NCI-H1694 treated with DMSO at 0.1 percent for 48 hours (cell line): ENCODE measurements around the gene SIAH1.
"Not testable (repeated sequence)": the region's sequence is repeated elsewhere in the genome, so short reads cannot be mapped to it uniquely, and the experiment has no call there.

Experiments
- DNase-seq: peaks from one replicate; lab custom pipeline; 2025; lab: John Stamatoyannopoulos, UW

SIAH1 gene

GRCh38 chr16:48366165-48367093 is 18.8 kb downstream of the SIAH1 start:
- DNase-seq, result peak; percentile 37

DNA sequence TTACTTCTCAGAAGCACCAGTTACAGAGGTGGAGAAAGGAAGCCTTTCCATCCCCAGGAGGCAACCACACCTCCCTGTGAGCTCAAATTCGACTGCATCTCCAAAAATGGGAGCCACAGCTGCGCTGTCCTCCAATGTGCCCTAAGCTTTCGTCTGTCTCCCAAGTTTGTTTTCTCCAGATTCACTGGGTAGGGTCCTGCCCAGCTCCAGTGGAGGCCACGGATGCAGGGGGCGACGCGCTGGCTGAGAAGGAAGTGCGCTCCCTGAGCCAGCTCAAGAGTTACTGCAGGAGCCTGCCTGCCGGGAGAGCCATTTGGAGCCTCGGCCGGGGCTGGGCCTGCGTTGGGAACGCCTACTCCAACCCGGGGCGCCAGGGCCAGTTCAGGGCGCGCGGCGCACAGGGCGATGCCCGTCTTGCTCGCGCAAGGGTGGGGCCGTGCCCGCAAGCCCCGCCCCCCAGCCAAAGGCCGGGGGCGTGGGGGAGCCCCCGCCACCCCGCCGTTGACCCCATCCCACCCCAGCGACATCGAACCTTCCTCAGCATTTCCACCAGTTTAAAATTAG is 19.5 kb downstream of the SIAH1 start:
- DNase-seq, result peak; percentile 42

DNA sequence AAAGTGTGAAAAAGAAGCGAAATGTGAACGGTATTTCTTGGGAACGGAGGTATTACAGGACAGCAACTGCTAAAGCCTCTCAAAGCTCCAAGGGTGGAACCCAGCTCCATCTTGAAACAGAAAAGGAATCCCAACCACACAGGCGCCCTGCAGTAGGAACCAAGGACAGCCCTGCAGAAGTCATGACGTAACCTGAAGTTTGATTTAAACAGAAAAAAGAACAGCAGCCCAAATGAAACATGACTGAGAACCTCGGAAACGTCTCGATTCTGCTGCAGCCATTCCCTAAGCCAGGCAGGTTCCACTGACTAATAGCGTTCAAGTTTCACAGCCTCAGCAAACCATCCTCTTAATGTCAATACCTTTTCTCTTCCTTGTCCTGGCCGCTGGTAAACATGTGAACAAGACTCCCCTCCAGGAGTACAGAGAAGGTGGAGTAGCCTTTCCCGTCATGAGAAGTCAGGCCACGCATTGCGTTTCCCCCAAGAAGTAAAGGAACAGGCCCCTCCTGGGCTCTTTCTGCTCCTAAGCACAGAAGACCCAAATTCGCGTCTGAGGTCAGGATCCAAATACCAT is 20.1 kb downstream of the SIAH1 start:
- no peak for DNase-seq

- no peak for DNase-seq
These were observed 23.6 kb downstream of the SIAH1 start for GRCh38 chr16:48361540-48362144.

DNA sequence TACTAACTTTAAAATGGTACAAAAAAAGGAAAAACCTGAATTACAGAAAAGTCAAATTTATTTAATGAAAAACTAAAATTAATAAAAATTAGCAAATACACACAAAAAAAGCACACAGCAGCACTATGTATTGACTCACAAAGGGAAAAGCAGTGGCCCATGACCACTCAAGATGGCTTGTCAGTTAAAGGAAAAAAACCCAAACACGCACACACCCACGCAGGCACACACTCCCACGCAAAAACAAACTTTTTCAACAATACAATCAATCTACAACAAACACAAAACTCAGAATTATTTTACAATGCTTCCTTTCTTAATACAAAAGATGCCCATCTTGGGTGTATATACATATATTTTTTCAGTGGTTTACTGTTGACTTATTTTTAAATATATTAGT is 24.2 kb downstream of the SIAH1 start:
- DNase-seq, result no peak

GRCh38 chr16:48359983-48360382 is 25.2 kb downstream of the SIAH1 start:
- DNase-seq, result no peak

DNA sequence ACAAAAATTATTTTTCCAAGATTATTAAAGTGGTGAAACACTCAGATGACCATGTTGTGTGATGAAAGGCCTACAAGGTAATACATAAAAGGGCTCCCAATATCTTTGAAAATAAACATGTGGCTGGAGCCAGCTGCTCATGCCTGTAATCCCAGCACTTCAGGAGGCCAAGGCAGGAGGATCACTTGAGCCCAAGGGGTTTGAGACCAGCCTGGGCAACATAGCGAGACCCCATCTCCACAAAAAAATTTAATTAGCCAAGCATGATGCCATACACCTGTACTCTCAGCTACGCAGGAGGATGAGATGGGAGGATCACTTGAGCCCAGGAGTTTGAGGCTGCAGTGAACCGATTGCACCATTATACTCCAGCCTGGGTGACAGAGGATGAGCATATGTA is 26.8 kb downstream of the SIAH1 start:
- no peak for DNase-seq

GRCh38 chr16:48356633-48357376 is 28.4 kb downstream of the SIAH1 start:
- DNase-seq, result no peak

DNA sequence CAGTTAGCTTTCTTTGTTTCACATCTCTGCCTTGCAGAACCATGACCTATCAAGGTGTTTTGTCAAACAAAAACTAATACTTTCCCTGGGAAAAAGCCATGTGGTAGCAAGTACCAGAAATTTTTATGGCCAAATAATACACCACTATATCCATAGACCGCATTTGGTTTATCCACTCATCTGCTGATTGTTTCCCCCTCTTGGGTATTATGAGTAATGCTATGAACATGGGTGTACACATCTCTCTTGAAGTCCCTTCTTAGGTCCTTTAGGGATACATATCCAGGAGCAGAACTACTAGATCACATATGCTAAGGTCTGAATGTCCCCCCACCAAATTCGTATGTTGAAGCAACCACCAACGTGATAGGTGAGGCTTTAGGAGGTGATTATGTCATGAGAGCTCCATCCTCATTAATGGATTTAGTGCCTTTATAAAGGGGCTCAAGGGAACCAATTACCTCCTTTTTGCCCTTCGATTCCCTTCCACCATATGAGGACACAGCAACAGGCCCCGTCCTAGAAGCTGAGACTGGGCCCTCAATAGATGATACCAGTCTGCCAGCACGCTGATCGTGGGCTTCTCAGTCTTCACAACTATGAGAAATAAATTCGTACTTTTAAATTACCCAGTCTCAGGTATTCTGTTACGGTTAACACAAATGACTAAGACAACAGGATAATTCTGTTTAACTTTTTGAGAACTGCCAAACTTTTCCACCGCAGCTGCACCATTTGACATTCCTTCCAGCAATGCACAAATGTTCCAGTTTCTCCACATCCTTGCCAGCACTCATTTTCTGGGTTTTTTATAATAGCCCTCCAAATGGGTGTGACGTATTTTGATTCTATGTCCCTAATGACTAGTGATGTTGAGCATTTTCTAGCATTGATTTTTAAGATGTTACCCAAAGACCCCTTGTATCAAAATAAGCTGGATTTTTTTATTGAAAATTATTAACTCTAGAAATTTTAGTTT is 30.0 kb downstream of the SIAH1 start:
- DNase-seq, result no peak

- not testable (repeated sequence) for DNase-seq
These were observed 30.8 kb downstream of the SIAH1 start for GRCh38 chr16:48354385-48354784.

DNA sequence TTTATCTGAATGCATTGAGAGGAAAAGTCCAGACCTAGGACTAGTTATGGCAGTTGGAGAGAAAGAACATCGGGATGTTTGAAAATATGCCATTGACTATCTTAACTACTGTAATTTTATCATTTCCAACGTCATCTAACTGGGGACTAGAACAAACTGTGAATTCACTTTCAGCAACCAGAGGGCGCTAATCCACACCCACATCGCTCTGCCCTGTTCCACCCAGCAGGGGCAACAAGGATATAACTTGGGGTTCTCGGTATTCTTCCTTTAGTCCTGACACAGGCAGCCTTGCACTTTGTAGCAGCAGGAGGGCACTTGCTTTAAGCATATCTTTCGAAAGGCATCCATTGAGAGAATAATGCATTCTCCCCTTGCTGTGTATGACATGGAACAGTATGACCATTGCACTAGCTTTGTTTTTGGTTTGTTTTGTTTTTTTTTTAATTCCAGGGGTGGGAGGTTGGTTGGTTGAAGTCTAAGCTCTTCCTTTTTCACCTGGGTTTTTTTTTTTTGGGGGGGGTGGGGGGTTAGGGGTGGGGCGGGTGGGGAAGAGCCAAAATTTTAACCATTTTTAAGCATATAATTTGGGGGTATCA is 31.5 kb downstream of the SIAH1 start:
- DNase-seq, result peak; percentile 48

DNA sequence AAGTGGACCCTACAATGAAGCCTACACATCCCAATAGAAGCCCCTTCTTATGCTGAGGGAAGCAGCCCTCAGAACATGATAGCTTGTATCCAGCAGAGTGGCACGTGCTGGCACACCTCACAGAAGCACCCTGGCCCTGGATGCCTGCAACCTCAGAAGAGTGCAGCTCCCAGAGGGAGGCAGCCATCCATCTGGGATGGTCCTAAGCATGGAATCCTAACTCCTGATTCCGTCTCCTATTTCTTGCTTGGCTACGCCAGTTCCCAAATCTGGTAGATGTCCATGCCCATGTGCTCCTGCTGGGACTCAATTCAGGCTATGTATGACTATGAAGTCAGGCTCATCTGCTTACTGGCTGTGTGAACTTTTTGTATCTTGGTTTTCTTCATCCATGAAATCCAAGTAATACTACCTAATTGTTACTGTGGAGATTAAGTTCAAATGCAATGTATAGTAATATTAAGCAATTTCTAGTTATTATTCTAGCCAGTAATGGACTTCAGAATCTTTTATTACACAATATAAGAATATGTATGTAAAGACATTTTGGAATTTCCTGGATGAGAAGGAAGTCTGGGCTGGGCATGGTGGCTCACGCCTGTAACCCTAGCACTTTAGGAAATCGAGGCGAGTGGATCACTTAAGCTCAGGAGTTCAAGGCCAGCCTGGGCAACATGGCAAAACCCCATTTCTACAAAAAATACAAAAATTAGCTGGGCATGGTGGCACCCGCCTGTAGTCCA is 32.4 kb downstream of the SIAH1 start:
- no peak for DNase-seq

DNA sequence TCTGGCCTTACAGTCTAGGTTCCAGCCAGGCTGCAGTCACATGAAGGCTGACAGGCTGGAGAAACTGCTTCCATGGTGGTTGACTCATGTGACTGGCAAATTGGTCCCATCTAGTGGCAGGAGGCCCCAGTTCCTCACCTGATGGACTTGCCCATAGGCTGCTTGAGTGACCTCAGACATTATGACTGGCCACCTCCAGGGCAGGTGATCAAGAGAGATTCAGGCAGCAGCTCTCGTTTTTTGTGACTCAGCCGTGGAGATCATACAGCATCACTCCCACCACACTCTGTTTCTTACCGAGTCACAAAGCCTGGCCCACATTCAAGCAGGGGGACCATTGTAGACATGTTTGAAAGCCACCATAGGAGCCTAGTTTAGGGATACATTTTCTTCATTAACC is 34.5 kb downstream of the SIAH1 start:
- no peak for DNase-seq

DNA sequence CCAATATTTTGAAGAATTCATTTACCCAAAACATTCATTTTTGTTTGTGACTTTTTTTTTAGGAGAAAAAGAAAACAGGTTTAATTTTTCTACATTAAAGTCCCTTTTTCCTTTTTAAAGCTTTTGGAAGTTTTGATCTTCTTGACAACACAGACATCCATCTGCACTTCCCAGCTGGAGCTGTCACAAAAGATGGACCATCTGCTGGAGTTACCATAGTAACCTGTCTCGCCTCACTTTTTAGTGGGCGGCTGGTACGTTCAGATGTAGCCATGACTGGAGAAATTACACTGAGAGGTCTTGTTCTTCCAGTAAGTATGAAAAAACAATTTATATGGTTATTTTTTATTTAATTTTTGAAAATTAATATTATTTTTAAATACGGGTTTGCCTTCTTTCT is 37.2 kb downstream of the SIAH1 start:
- peak; percentile 77 for DNase-seq

- no peak for DNase-seq
These were observed 37.9 kb downstream of the SIAH1 start for GRCh38 chr16:48347191-48347865.

GRCh38 chr16:48342591-48342990 is 42.6 kb downstream of the SIAH1 start:
- DNase-seq, result no peak

DNA sequence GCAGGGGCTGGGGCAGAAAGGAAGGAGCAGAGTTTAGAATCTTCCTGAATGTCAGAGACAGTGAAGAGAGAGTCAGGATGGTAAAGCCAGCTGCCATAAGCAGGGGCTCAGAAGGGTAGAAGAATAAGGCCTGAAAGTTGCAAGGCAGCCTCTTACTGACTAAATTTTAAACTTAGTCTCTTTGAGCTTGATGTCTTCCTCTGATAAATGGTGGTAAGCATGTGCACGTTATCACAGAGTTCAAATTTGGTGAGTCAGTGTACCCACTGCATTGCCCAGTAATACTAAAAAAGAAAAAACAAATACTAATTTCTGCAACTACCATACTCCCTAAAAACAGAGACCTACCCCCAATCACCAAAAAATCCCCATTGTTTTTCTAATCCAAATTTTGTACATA is 45.2 kb downstream of the SIAH1 start:
- no peak for DNase-seq

DNA sequence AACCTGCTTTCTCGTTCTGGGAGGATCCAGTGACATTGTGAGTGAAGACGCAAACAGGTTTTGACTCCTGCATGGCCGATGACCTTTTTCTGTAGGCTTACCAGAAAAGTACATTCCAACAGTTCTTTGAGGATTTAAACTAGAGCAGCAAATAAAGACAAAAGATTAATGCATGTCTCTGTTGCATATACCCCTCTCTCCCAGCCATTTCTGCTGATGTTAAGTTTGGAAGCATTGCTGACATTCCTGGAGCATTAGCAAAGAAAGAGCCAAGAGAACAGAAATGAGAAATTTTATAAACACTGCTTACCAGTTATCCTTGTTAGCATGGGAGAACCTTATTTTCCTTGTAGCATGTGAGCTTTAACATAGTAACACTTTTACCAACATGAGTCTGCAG is 49.3 kb downstream of the SIAH1 start:
- no peak for DNase-seq

DNA sequence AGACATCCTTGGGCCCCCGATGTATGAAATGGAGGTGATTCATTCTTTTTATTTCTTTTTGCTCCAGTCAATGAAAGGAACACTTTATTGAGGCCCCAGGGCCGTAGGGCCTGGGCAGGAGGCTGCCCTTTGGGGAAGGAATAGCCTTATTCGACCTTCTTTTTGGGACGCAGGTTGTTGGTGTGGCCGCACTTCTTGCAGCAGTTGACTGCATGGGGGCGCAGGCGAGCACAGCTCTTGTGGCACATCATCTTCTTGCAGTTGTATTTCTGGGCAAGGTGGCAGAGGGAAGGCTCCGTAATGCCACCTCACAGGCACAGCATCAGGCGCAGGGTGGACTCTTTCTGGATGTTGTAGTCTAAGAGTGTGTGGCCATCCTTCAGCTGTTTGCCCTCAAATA is 50.9 kb downstream of the SIAH1 start:
- DNase-seq, result no peak
